HepG2 (cell line): ENCODE results near the gene S100A12.

ENCODE experiments used
- EEA1 ChIP-seq: sonication (generic); formaldehyde crosslinking; IDR thresholded peaks from 2 replicates; pipeline ENCODE4 v1.5.1; 2020; ENCODE audit warnings: mild to moderate bottlenecking, missing genetic modification reagents, borderline replicate concordance
- HMG20B ChIP-seq: conservative IDR thresholded peaks from 2 replicates; pipeline ENCODE4 v1.6.1; 2016; ENCODE audit warnings: missing genetic modification reagents, missing compliant biosample characterization
- MAFK ChIP-seq, 2 experiments: IDR thresholded peaks in 1 of 2; conservative IDR thresholded peaks in 1 of 2; 2 replicates each; pipeline ENCODE4 v1.6.1; 2011; ENCODE audit warnings: improper control_type of control experiment in 2 of 2, low read length in 2 of 2
- MYC ChIP-seq: sonication (generic); formaldehyde crosslinking; IDR thresholded peaks from 2 replicates; pipeline ENCODE4 v1.9.0; 2021; ENCODE audit warnings: missing genetic modification reagents, borderline replicate concordance
- RBM39 ChIP-seq: fragments of 200-400 bp; formaldehyde crosslinking; IDR thresholded peaks from one replicate; pipeline ENCODE4 v1.6.1; 2018; ENCODE audit warnings: antibody characterized with exemption, mild to moderate bottlenecking, low read depth, low read length; ENCODE audit not compliant: poor library complexity, severe bottlenecking
- RCOR2 ChIP-seq: IDR thresholded peaks from 2 replicates; pipeline ENCODE4 v1.6.1; 2016; ENCODE audit warnings: missing biosample characterization, missing genetic modification reagents
- SETDB1 ChIP-seq: sonication (generic); formaldehyde crosslinking; IDR thresholded peaks from 2 replicates; pipeline ENCODE4 v1.5.1; 2020; ENCODE audit warnings: missing genetic modification reagents, mild to moderate bottlenecking, borderline replicate concordance
- ZNF138 ChIP-seq: sonication (generic); formaldehyde crosslinking; IDR thresholded peaks from 2 replicates; pipeline ENCODE4 v1.5.0; 2020; ENCODE audit warnings: mild to moderate bottlenecking, low read depth, missing genetic modification reagents
- TF ChIP-seq, protein P1 (sequence below): sonication (generic); formaldehyde crosslinking; IDR thresholded peaks from 2 replicates; pipeline ENCODE4 v1.5.1; 2020; ENCODE audit warnings: missing genetic modification reagents, mild to moderate bottlenecking, borderline replicate concordance
- TF ChIP-seq, protein P2 (sequence below): sonication (generic); formaldehyde crosslinking; IDR thresholded peaks from 2 replicates; pipeline ENCODE4 v1.8.1; 2023; ENCODE audit warnings: missing genetic modification reagents, inconsistent platforms, borderline replicate concordance
- TF ChIP-seq, protein P3 (sequence below): sonication (generic); formaldehyde crosslinking; IDR thresholded peaks from 2 replicates; pipeline ENCODE4 v1.9.0; 2021; ENCODE audit warnings: missing genetic modification reagents, borderline replicate concordance
- TF ChIP-seq, protein P4 (sequence below): IDR thresholded peaks from 2 replicates; pipeline ENCODE4 v1.6.1; 2012; ENCODE audit warnings: inconsistent platforms

DNA sequence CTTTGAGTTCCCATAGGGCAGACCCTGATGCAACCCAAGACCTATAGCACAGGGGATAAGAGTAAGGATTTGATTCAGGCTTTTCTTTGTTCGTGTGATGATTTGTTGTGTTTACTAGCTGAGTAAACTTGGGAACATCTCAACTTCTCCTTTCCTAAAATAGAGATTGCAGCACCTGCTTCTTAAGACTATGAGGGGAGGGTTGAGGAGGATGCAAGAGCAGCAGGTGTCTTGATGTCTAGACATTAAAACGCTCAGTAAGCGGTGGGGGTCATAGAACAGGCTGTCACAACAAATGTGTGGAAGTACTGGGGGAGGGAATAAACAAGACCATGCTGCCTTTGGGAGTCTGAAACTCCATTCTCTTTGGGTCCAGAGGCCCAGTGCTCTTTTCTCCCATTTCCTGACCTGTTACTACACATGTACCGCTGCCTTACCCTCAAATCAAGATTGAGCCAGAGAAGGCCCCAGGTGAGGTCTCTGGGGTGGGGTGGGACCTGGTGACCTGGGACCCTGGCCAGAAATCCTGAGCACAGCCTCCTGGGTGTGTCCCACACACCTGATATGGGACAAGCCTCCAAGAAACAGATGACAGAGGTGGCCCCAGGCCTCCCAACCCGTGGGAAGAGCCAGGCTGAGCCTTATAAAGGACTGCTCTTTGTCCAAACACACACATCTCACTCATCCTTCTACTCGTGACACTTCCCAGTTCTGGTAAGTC, 40.6 kb upstream of the S100A12 start, which contains the start of gene S100A7A:
- no peak for TF ChIP-seq HMG20B (CRISPR knock-in tag)
- TF ChIP-seq, protein P1, sequence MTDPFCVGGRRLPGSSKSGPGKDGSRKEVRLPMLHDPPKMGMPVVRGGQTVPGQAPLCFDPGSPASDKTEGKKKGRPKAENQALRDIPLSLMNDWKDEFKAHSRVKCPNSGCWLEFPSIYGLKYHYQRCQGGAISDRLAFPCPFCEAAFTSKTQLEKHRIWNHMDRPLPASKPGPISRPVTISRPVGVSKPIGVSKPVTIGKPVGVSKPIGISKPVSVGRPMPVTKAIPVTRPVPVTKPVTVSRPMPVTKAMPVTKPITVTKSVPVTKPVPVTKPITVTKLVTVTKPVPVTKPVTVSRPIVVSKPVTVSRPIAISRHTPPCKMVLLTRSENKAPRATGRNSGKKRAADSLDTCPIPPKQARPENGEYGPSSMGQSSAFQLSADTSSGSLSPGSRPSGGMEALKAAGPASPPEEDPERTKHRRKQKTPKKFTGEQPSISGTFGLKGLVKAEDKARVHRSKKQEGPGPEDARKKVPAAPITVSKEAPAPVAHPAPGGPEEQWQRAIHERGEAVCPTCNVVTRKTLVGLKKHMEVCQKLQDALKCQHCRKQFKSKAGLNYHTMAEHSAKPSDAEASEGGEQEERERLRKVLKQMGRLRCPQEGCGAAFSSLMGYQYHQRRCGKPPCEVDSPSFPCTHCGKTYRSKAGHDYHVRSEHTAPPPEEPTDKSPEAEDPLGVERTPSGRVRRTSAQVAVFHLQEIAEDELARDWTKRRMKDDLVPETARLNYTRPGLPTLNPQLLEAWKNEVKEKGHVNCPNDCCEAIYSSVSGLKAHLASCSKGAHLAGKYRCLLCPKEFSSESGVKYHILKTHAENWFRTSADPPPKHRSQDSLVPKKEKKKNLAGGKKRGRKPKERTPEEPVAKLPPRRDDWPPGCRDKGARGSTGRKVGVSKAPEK (CRISPR knock-in tag): no peak
- TF ChIP-seq RCOR2 (CRISPR knock-in tag): no peak
- TF ChIP-seq RBM39: no peak
- TF ChIP-seq, protein P2, sequence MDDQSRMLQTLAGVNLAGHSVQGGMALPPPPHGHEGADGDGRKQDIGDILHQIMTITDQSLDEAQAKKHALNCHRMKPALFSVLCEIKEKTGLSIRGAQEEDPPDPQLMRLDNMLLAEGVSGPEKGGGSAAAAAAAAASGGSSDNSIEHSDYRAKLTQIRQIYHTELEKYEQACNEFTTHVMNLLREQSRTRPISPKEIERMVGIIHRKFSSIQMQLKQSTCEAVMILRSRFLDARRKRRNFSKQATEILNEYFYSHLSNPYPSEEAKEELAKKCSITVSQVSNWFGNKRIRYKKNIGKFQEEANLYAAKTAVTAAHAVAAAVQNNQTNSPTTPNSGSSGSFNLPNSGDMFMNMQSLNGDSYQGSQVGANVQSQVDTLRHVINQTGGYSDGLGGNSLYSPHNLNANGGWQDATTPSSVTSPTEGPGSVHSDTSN: no peak
- no peak for TF ChIP-seq MYC (CRISPR knock-in tag)
- TF ChIP-seq ZNF138: no peak
- no peak for TF ChIP-seq EEA1 (CRISPR knock-in tag)
- TF ChIP-seq, protein P3, sequence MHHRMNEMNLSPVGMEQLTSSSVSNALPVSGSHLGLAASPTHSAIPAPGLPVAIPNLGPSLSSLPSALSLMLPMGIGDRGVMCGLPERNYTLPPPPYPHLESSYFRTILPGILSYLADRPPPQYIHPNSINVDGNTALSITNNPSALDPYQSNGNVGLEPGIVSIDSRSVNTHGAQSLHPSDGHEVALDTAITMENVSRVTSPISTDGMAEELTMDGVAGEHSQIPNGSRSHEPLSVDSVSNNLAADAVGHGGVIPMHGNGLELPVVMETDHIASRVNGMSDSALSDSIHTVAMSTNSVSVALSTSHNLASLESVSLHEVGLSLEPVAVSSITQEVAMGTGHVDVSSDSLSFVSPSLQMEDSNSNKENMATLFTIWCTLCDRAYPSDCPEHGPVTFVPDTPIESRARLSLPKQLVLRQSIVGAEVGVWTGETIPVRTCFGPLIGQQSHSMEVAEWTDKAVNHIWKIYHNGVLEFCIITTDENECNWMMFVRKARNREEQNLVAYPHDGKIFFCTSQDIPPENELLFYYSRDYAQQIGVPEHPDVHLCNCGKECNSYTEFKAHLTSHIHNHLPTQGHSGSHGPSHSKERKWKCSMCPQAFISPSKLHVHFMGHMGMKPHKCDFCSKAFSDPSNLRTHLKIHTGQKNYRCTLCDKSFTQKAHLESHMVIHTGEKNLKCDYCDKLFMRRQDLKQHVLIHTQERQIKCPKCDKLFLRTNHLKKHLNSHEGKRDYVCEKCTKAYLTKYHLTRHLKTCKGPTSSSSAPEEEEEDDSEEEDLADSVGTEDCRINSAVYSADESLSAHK: no peak
- TF ChIP-seq, protein P4, sequence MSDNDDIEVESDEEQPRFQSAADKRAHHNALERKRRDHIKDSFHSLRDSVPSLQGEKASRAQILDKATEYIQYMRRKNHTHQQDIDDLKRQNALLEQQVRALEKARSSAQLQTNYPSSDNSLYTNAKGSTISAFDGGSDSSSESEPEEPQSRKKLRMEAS: no peak
- no peak for TF ChIP-seq SETDB1
- TF ChIP-seq MAFK (conservative IDR thresholded peaks at IDR 0.05 in 1 of 2, IDR thresholded peaks at IDR 0.05 in 1 of 2; ENCODE audit: low read length in 2 of 2): no peak
